GM18861 (cell line): Measurements from ENCODE around the gene GET4.
"Not testable (repeated sequence)": the region's sequence is repeated elsewhere in the genome, so short reads cannot be mapped to it uniquely, and the experiment has no call there.

Experiments used
- ATAC-seq: cut with Tn5 transposase; IDR thresholded peaks from one replicate; pipeline ENCODE4 v1.9.1; 2021; ENCODE audit not compliant: unreplicated experiment

Gene GET4

GRCh38 chr7:898460-898854, 22.1 kb downstream of the GET4 start:
- ATAC-seq = no peak

DNA sequence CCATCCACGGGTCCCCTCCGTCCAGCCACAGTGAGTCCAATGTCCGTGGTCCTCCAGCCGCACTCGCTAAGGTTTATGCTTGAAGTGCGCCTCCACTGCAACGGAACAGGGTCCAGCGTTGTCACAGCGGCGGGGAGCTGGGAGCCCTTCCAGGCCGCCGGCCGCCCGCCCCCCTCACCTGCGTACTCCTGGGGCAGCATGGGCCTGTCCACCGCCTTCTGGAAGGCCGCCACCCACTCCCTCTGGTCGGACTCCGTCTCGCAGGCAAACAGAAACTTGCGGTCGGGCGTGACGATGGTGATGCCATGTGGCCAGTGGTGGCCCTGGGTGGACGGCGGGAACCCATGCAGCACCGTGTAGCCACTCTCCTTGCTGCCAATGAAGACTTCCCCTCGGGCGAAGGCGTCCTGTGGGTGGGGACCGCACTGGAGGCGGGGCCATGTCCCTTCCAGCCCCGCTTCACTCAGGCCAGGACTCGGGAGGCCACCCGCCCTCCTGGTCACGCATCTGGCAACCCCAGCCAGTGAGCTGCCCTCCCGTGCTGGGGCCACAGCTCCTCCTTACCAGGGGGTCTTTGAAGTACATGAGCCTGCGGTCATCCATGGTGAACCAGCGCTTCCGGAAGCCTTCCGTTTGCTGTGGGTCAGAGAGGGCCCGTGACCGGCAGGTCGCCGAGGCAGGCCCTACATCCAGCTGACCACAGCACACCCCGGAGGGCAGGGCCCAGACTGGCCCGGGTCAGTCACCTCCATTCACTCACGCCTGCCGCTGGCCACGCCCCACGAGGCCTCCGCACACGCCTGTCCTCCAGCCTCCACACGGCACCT, 22.7 kb downstream of the GET4 start:
- no peak for ATAC-seq

GRCh38 chr7:899806-900205, 23.5 kb downstream of the GET4 start:
- no peak for ATAC-seq

- no peak for ATAC-seq
Measured at GRCh38 chr7:900331-901040, 24.1 kb downstream of the GET4 start.

DNA sequence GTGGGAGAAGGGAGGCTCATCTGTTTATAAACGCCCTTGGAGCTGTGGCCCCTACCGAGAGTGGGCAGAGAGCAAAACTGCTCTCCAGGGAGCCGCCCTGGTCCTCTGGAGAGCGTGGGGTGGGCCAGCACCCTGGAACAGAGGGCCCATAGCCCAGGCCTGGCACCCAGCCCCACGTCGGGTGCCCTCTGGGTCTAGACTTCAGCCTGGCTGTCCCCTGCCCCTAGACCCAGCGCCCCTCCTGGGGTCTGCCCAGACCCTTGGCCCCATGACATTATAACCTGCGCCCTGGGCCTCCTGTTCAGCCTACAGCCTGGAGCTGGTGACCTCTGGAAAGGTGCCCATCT, 24.7 kb downstream of the GET4 start:
- ATAC-seq = no peak

DNA sequence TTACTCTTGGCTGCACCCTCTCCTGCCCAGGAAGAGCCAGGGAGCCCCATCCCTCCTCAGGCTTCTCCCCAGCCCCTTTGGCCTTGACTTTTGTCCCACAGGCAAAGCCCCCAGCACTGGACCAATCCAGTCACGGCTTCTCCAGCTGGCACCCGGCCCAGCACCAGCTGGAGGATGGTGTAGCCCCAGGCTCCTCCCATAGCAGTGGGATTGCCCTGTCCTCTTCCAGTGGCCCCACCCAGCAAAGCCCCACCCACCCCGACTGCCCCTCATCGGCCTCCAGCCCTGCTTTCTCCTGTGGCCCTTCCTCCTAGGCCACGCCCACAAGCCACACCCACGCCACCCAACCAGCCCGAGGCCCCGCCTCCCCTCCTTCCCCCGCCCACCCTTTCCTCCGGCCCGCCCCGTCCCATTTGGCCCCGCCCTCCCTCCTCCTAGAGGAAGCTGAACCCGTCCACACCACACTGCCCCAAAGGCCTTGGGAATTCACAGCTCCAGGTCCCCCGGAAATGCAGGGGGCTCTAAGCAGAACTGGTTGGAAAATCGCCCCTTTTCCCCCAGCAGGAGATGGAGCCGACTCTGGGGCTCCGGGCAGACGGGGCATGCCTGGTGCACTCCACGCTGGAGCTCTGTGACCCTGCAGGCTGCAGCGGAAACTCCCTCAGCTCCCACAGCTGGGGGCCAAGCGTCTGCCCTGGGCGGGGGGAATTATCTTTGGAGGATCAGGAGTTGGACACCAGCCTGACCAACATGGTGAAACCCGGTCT, 25.2 kb downstream of the GET4 start:
- ATAC-seq = no peak

DNA sequence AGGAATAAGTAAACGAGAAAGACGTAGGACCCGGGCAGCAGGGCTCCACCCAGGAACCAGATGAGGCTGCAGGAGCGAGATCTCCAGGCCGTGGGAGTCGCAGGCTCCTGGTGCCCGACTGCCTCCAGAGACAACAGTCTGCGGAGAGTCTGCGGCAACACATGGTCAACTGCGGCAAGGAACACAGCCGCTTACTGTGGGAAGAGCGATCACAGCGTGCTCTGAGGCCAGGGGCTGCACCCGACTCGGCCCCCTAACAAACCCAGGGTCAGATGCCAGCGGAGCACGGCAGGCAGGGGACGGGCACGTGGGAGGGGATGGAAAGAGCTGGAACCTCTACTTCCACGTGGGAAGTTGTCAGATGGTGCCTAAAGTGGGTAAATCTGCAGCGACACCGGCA, 26.6 kb downstream of the GET4 start:
- no peak for ATAC-seq

DNA sequence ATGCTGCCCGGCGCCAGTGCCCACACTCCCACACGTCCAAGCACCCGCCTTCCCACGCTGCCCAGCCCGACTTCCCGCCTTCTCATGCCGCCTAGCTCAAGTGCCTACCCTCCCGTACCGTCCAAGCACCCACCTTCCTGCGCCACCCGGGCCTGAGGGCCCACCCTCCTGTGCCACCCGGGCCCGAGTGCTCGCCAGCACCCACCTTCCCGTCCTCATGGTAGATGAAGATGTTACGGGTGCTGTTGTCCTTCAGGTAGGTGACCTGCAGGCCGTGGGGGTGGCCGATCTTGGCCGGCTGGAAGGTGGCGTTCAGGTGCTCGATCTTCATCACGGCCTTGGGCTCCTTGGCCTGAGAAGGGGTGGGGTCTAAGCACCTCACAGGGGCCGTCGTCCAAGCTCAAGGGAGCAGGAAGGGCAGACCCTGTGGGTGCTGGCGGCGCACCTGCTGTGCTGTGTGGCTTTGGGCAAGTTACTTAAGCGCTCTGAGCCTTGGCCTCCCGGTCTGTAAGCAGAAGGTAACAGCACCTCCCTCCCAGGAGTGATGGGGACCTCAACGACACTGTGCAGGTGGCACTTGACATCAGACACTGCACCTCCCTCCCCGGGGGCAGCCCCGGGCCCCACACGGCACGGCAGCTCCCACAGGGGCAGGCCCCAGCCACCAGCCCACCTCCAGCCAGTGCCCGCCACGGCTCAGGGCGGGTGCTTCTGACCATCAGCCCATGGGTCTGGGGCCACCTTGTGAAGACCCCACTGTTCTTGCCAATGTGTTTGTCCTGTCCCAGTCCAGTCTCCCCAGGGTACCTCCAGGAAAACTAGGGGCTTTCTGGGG, 27.8 kb downstream of the GET4 start:
- no peak for ATAC-seq

GRCh38 chr7:904847-905246, 28.5 kb downstream of the GET4 start:
- no peak for ATAC-seq

- no peak for ATAC-seq
Measured at GRCh38 chr7:906776-907157, 30.4 kb downstream of the GET4 start.

GRCh38 chr7:907158-907980, 31.0 kb downstream of the GET4 start:
- no peak for ATAC-seq

GRCh38 chr7:908159-908581, 31.8 kb downstream of the GET4 start:
- no peak for ATAC-seq

DNA sequence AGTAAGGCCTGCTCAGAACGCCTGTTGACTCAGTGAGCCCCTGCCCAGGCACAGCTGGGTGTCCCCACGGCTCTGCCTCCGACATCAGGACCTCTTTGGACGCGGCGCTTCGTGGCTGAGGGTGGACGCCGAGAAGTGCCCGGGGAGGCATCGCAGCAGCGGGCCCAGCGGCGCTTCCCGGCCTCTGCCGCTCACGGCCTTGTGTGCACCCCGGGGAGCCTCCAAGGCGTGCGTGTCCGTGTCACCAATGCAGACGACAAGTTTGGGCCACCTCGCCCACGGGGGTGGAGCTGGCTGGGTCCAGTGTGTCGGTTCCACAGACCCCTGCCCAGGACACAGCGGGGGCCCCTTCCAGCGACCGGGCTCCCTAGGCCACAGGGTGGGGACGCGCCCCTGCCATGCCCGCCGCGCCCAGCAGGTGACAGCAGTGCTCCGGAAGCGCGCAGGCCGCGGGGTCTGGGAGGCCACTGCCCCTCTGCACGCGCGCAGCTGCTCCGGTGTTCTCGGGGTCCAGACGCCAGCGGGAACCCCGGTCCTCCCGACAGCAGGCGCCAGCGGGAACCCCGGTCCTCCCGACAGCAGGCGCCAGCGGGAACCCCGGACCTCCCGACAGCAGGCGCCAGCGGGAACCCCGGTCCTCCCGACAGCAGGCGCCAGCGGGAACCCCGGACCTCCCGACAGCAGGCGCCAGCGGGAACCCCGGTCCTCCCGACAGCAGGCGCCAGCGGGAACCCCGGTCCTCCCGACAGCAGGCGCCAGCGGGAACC, 32.4 kb downstream of the GET4 start:
- ATAC-seq = not testable (repeated sequence)

DNA sequence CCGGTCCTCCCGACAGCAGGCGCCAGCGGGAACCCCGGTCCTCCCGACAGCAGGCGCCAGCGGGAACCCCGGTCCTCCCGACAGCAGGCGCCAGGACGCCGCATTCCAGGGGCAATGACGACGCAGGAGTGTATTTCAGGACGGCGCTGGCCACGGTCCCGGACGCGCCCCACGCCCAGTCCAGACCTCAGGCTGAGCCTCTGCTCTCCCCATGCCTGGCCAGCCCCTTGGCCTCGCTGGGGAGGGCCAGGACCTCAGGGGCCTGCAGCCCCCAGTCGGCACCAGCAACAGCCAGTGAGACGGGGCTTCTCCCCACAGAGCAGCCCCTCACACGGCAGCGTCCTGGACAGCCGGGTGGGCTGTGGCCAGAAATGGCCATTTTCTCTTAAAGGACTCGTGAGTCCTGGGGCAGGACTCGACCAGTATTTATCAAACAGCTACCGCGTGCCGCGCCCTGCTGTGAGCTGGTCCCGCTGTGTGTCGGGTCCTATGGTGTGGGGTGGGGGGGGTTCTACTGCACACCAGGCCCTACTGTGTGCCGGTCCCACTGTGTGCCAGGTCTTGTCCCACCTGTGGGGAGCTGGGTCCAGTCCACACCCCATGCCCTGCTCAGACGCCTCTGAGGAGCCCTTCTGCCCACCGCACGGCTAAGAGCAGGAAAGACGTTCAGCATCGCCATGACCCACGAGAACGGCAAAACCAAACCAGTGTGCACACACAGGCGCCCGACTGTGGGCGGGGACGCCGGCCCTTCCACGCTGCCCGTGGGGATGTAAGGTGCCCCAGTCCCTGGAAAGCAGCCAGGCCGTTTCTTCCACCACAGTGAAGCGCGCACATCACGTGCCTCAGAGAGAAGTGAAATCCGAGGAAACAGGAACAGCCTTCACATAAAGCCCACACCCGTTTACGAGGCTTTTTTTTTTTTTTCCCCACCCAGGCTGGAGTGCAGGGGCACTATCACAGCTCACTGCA, 33.3 kb downstream of the GET4 start:
- ATAC-seq = no peak

DNA sequence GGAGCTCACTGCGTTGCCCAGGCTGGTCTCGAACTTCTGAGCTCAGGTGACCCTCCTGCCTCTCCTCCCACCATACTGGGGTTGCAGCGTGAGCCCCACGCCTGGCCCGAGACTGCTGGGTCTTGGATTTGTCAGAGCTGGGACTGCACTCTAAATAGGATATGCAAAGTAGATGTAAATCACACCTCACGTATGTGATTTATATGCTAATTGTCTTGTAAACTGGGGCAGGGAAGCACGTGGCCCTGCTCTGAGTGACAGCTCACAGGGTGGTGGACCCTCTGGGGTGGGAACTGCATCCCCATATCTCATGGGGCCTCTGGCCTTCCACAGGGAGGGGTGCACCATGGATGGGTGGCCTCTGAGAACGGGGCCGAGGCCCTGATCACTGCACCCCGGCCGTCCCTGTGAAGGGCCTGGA, 34.1 kb downstream of the GET4 start:
- ATAC-seq = no peak

DNA sequence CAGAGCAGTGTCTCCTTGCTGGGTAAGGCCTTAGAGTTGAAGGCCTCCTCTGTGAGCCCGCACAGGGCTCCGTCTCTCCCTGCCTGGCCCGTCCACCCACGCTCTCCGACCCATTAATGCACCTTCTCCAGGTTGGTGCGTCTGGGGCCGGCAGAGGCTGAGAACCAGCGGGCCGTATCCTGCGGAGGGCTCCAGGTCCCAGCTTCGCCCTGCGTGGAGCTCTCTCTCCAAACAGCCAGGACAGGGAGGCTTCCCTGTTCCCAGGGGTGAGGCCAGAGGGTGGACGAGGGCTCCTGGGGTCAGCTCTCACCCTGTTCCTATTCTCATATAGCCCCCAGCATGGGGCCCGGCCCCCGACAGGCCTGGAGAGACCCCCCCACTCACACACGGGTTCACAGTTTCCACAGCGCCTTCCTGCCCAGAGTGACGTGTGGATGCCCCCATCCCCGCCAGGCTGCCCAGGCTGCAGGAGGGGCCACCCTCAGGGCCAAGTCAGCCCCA, 34.6 kb downstream of the GET4 start:
- no peak for ATAC-seq

- no peak for ATAC-seq
Measured at GRCh38 chr7:911791-912480, 35.6 kb downstream of the GET4 start.
